Panc1 (cell line): ENCODE results near the gene GFOD2. TPM values are rescaled to one million over a fixed set of nuclear protein-coding genes. Genes with fewer than 3 reads are reported as not detected.

Experiments used
- ATAC-seq: fragments of 200-7000 bp; cut with Tn5 transposase; 2 replicates; pipeline ENCODE4 v1.9.1; 2020; ENCODE audit warnings: mild to moderate bottlenecking, moderate library complexity
- BruUV-seq: library from RNA; stranded (reverse); fragments of 400-500 nt; replicated peaks from 2 replicates; lab custom pipeline; 2021; lab: Mats Ljungman, UMichigan
- CTCF ChIA-PET: fragments of 300-600 bp; sonication (Branson Sonifier 250); formaldehyde crosslinking; loops from one replicate; lab custom pipeline; 2022; ENCODE audit warnings: antibody characterized with exemption; lab: Charles Lee
- POLR2A ChIA-PET: fragments of 300-600 bp; sonication (Branson Sonifier 250); formaldehyde crosslinking; loops from one replicate; lab custom pipeline; 2022; ENCODE audit warnings: antibody characterized with exemption; lab: Charles Lee
- DNase-seq: peaks from one replicate; pipeline ENCODE4 v3.0.0-alpha.2; 2010; ENCODE audit warnings: low read depth, low spot score
- H3K27ac ChIP-seq: 2 replicates; pipeline ENCODE4 v1.5.1; 2011; ENCODE audit warnings: mild to moderate bottlenecking, low read length, inconsistent platforms
- H3K27me3 ChIP-seq: fragments of 200-500 bp; sonication (Bioruptor generic); 2 replicates; pipeline ENCODE4 v1.6.0; 2014; ENCODE audit warnings: low read length, inconsistent platforms; ENCODE audit not compliant: control insufficient read depth, insufficient read depth
- H3K36me3 ChIP-seq: fragments of 200-500 bp; sonication (Bioruptor generic); 2 replicates; pipeline ENCODE4 v1.5.1; 2014; ENCODE audit warnings: inconsistent platforms, mild to moderate bottlenecking, low read length, moderate library complexity; ENCODE audit not compliant: control insufficient read depth, insufficient read depth
- H3K4me1 ChIP-seq: 2 replicates; pipeline ENCODE4 v1.5.1; 2011; ENCODE audit warnings: inconsistent platforms, mild to moderate bottlenecking, low read length, moderate library complexity; ENCODE audit not compliant: control insufficient read depth, insufficient read depth
- H3K4me3 ChIP-seq, 2 experiments: 2 replicates each; pipeline ENCODE4 v1.5.1; 2011 to 2012; ENCODE audit warnings: low read depth in 2 of 2, low read length in 2 of 2, mild to moderate bottlenecking in 2 of 2, inconsistent platforms in 1 of 2, moderate library complexity in 1 of 2
- H3K9me3 ChIP-seq: fragments of 200-500 bp; sonication (Bioruptor generic); 2 replicates; pipeline ENCODE4 v1.5.1; 2014; ENCODE audit warnings: low read depth, mild to moderate bottlenecking, inconsistent platforms, low read length, moderate library complexity; ENCODE audit not compliant: control insufficient read depth, insufficient read depth
- POLR2AphosphoS5 ChIP-seq: IDR thresholded peaks from 2 replicates; pipeline ENCODE4 v1.6.1; 2012; ENCODE audit warnings: mild to moderate bottlenecking, low read depth, low read length, moderate library complexity
- REST ChIP-seq, 2 experiments: IDR thresholded peaks; 2 replicates each; pipeline ENCODE4 v1.6.1; 2011 to 2012; ENCODE audit warnings: low read depth in 2 of 2, control low read depth in 1 of 2, low read length in 1 of 2, mild to moderate bottlenecking in 1 of 2, moderate library complexity in 1 of 2; ENCODE audit not compliant: insufficient read depth in 1 of 2
- SIN3A ChIP-seq: IDR thresholded peaks from 2 replicates; pipeline ENCODE4 v1.6.1; 2012; ENCODE audit warnings: low read depth, mild to moderate bottlenecking, low read length, moderate library complexity, borderline replicate concordance; ENCODE audit not compliant: insufficient read depth
- TCF7L2 ChIP-seq: IDR thresholded peaks from 2 replicates; pipeline ENCODE4 v1.6.1; 2011; ENCODE audit warnings: mild to moderate bottlenecking, low read depth, low read length, inconsistent platforms
- in situ Hi-C: cut with HindIII; loops from 2 replicates; pipeline ENCODE4 v1.10.0; 2016; ENCODE audit warnings: low sequenced_read_pairs, low pct_unique_long_range_greater_than_20kb
- intact Hi-C: fragments of 100-400 bp; cut with micrococcal nuclease; formaldehyde crosslinking; loops from one replicate; pipeline ENCODE4 v1.10.0; 2022; ENCODE audit not compliant: unreplicated experiment
- total RNA-seq: library from RNA; stranded (reverse); gene quantifications from one replicate; pipeline ENCODE4 v1.2.1, GENCODE V29; 2021; ENCODE audit not compliant: unreplicated experiment
- TF ChIP-seq, protein P1 (sequence below): fragments of 450-650 bp; IDR thresholded peaks from 2 replicates; pipeline ENCODE4 v1.5.1; 2017; ENCODE audit warnings: mild to moderate bottlenecking

Gene GFOD2
- total RNA-seq, 1 experiment from 2014 or later, result 15.1 TPM

GRCh38 chr16:67628216-67628615 is 90.9 kb downstream of the GFOD2 start:
- CTCF ChIA-PET, result interaction anchor here (0.5 kb wide), 1 partner anchor 41 kb away, joined by 4 read pairs; no protein-coding TSS in a partner anchor
- peaks cover 4% of the 10 kb centered on the region for H3K36me3 ChIP-seq
- no peak for ATAC-seq
- no peaks in the 10 kb centered on the region for H3K9me3 ChIP-seq
- no peaks in the 10 kb centered on the region for H3K4me1 ChIP-seq
- TF ChIP-seq REST (IDR thresholded peaks at IDR 0.05; ENCODE audit: insufficient read depth in 1 of 2, low read depth in 2 of 2, low read length in 1 of 2), result no peak
- no peak for TF ChIP-seq POLR2AphosphoS5
- TF ChIP-seq SIN3A, result no peak
- no peak for TF ChIP-seq TCF7L2
- TF ChIP-seq, protein P1, sequence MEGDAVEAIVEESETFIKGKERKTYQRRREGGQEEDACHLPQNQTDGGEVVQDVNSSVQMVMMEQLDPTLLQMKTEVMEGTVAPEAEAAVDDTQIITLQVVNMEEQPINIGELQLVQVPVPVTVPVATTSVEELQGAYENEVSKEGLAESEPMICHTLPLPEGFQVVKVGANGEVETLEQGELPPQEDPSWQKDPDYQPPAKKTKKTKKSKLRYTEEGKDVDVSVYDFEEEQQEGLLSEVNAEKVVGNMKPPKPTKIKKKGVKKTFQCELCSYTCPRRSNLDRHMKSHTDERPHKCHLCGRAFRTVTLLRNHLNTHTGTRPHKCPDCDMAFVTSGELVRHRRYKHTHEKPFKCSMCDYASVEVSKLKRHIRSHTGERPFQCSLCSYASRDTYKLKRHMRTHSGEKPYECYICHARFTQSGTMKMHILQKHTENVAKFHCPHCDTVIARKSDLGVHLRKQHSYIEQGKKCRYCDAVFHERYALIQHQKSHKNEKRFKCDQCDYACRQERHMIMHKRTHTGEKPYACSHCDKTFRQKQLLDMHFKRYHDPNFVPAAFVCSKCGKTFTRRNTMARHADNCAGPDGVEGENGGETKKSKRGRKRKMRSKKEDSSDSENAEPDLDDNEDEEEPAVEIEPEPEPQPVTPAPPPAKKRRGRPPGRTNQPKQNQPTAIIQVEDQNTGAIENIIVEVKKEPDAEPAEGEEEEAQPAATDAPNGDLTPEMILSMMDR, result no peak
- BruUV-seq, result no TSS peak
- H3K27ac ChIP-seq, result no peak overlapping the region
- no peak overlapping the region for H3K4me3 ChIP-seq
- no peak for DNase-seq
- POLR2A ChIA-PET, result interaction anchor here (0.7 kb wide), 1 partner anchor 39 kb away, joined by 3 read pairs; the partner anchor contains the start of gene C16orf86
- intact Hi-C loops (no loop called here), in situ Hi-C loops (no loop called here)
- no peaks in the 10 kb centered on the region for H3K27me3 ChIP-seq

Other genes starting within 250 kb of the GFOD2 start
- 70.8 TPM for gene ATP6V0D1, start 238.2 kb downstream of the GFOD2 start, total RNA-seq
- gene AGRP, start 235.8 kb downstream of the GFOD2 start, total RNA-seq, result not detected
- 82.2 TPM for gene RIPOR1, start 190.5 kb downstream of the GFOD2 start, total RNA-seq
- gene CTCF, start 156.8 kb downstream of the GFOD2 start, total RNA-seq, result 33.1 TPM
- gene CARMIL2, start 74.2 kb downstream of the GFOD2 start, total RNA-seq, result 2.0 TPM
- 34.9 TPM for gene ACD, start 59.1 kb downstream of the GFOD2 start, total RNA-seq
- gene PARD6A, start 58.4 kb downstream of the GFOD2 start, total RNA-seq, result 10.8 TPM
- 14.6 TPM for gene ENKD1, start 52.6 kb downstream of the GFOD2 start, total RNA-seq
- 0.80 TPM for gene C16orf86, start 52.5 kb downstream of the GFOD2 start, total RNA-seq
- 13.4 TPM for gene RANBP10, start 87.2 kb upstream of the GFOD2 start, total RNA-seq
- 1.6 TPM for gene TSNAXIP1, start 87.6 kb upstream of the GFOD2 start, total RNA-seq
- 27.3 TPM for gene THAP11, start 123.0 kb upstream of the GFOD2 start, total RNA-seq
- gene NUTF2, start 127.6 kb upstream of the GFOD2 start, total RNA-seq, result 119 TPM
- 43.4 TPM for gene CENPT, start 128.4 kb upstream of the GFOD2 start, total RNA-seq
- gene EDC4, start 153.7 kb upstream of the GFOD2 start, total RNA-seq, result 85.3 TPM
- gene NRN1L, start 165.6 kb upstream of the GFOD2 start, total RNA-seq, result 1.1 TPM
- gene PSKH1, start 173.9 kb upstream of the GFOD2 start, total RNA-seq, result 17.8 TPM
- gene CTRL, start 212.5 kb upstream of the GFOD2 start, total RNA-seq, result 2.0 TPM
- 47.7 TPM for gene PSMB10, start 217.5 kb upstream of the GFOD2 start, total RNA-seq
- gene LCAT, start 224.8 kb upstream of the GFOD2 start, total RNA-seq, result 14.0 TPM
- 31.8 TPM for gene SLC12A4, start 249.3 kb upstream of the GFOD2 start, total RNA-seq